MCF 10A (cell line): ENCODE measurements around the gene PHLDA3. TPM values are rescaled to one million over a fixed set of nuclear protein-coding genes. Genes with fewer than 3 reads are reported as not detected.

Source experiments
- BruUV-seq: library from RNA; stranded (reverse); fragments of 400-500 nt; replicated peaks from 2 replicates; lab custom pipeline; 2021; lab: Mats Ljungman, UMichigan
- CTCF ChIA-PET: fragments of 300-600 bp; sonication (Branson Sonifier 250); formaldehyde crosslinking; extraction: SDS; loops from one replicate; lab custom pipeline; 2021; ENCODE audit warnings: antibody characterized with exemption, inconsistent platforms; lab: Yijun Ruan, JAX
- POLR2A ChIA-PET: fragments of 300-600, 350-650 bp; sonication (Branson Sonifier 250); formaldehyde crosslinking; extraction: SDS; loops from one replicate; lab custom pipeline; 2020; ENCODE audit warnings: antibody characterized with exemption, inconsistent platforms; lab: Yijun Ruan, JAX
- DNase-seq: peaks from one replicate; pipeline ENCODE4 v3.0.0-alpha.2; 2018; ENCODE audit not compliant: unreplicated experiment
- H3K27ac Mint-ChIP-seq: one replicate; pipeline ENCODE4 v1.8.0; 2022; ENCODE audit warnings: mild to moderate bottlenecking, low read depth, mixed read lengths; ENCODE audit not compliant: unreplicated experiment
- H3K27me3 Mint-ChIP-seq: one replicate; pipeline ENCODE4 v1.8.0; 2022; ENCODE audit warnings: mixed read lengths; ENCODE audit not compliant: insufficient read depth, unreplicated experiment
- H3K36me3 Mint-ChIP-seq: one replicate; pipeline ENCODE4 v1.8.0; 2022; ENCODE audit warnings: mild to moderate bottlenecking, moderate library complexity, mixed read lengths; ENCODE audit not compliant: insufficient read depth, unreplicated experiment
- H3K4me1 Mint-ChIP-seq: one replicate; pipeline ENCODE4 v1.8.0; 2022; ENCODE audit warnings: mixed read lengths; ENCODE audit not compliant: insufficient read depth, unreplicated experiment
- H3K4me3 Mint-ChIP-seq: one replicate; pipeline ENCODE4 v1.8.0; 2022; ENCODE audit warnings: mild to moderate bottlenecking, moderate library complexity, mixed read lengths; ENCODE audit not compliant: unreplicated experiment
- H3K9me3 Mint-ChIP-seq: one replicate; pipeline ENCODE4 v1.8.0; 2022; ENCODE audit warnings: mixed read lengths; ENCODE audit not compliant: unreplicated experiment
- intact Hi-C: fragments of 100-400 bp; cut with micrococcal nuclease; formaldehyde crosslinking; loops from 2 replicates; pipeline ENCODE4 v1.14.1; 2022
- total RNA-seq: library from RNA; stranded (reverse); gene quantifications from 2 replicates; pipeline ENCODE4 v1.2.3, GENCODE V29; 2022
- TF ChIP-seq, protein P1 (sequence below): fragments of 200-600 bp; IDR thresholded peaks from one replicate; pipeline ENCODE4 v1.8.0; 2022; ENCODE audit warnings: antibody characterized with exemption, mild to moderate bottlenecking; ENCODE audit not compliant: unreplicated experiment

PHLDA3 gene
- total RNA-seq, 1 experiment from 2014 or later, result 169 TPM

DNA sequence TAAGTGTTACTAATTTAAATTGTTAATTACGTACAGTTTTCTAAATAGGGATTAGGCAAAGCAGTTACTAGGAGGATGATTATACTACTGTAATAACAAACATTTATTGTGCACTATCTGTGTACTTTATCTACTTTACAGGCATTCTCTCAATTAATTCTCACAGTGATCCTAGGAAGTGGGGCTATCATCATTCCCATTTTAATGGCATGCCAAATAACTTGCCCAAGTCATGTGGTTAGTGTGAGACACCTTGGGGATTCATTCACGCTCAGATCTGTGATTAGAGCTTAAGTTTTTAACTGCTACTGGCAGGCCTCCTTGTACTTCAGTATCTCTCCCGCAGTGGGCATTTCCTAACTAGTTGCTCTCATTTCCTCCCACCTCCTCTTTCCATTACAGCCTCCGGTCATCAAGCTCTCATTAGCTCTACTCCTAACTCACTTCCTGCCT lies 11.5 kb downstream of the PHLDA3 start:
- ChIA-PET POLR2A (interaction anchor here (0.6 to 43.8 kb wide), 10 partner anchors 5 to 342 kb away, joined by 3 to 1388 read pairs (median 3); partner anchors contain the start of gene PHLDA3), CTCF (interaction anchor here (0.7 to 70.3 kb wide), 7 partner anchors 9 to 285 kb away, joined by 3 to 3816 read pairs (median 6); partner anchors contain the start of gene CSRP1)
- Mint-ChIP-seq H3K27ac (peak overlapping the region; percentile 67), H3K4me1 (peaks cover 56% of the 10 kb centered on the region), H3K27me3 (no peaks in the 10 kb centered on the region), H3K4me3 (no peak overlapping the region), H3K36me3 (peaks cover 16% of the 10 kb centered on the region), H3K9me3 (no peaks in the 10 kb centered on the region)
- BruUV-seq, result no TSS peak
- TF ChIP-seq, protein P1, sequence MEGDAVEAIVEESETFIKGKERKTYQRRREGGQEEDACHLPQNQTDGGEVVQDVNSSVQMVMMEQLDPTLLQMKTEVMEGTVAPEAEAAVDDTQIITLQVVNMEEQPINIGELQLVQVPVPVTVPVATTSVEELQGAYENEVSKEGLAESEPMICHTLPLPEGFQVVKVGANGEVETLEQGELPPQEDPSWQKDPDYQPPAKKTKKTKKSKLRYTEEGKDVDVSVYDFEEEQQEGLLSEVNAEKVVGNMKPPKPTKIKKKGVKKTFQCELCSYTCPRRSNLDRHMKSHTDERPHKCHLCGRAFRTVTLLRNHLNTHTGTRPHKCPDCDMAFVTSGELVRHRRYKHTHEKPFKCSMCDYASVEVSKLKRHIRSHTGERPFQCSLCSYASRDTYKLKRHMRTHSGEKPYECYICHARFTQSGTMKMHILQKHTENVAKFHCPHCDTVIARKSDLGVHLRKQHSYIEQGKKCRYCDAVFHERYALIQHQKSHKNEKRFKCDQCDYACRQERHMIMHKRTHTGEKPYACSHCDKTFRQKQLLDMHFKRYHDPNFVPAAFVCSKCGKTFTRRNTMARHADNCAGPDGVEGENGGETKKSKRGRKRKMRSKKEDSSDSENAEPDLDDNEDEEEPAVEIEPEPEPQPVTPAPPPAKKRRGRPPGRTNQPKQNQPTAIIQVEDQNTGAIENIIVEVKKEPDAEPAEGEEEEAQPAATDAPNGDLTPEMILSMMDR, result no peak
- DNase-seq, result no peak
- intact Hi-C loops, result no loop called here

DNA sequence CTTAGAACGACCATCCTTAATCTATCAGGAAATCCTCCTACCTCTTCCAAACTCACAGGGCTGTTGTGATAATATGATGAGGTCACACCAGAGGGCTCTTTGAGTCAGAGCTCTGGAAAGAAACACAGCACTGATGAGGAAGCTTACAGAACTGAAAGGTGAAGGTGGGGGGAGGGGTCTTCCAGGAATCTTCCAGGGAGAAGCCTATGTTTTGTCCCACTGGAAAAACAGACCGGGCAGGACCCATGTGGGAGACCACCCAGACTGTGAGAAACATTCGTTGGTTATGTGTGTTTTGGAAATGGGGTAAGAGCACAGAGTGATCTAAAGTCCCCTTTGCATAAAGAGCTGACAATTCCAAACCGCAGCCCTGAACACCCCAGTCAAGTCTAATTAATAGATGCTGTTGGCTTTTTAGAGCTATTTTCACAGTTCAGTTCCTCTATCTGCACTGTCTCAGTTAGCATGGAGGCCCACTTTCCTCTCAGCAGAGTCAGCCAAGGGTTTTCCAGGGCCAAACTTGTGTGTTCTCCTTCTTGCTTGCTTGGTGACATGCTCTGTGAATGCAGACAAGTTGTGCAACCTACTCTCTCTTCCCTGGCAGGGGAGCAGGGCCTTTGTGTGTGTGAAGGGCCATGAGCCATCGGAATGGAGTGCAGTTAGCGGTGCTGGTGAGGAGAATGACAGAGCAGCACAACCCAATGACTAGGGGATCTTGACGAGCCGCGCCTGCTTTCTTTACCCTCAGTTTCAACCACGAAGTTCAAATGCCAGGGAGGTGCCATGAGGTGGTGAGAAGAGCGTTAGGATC lies 12.3 kb downstream of the PHLDA3 start:
- peaks cover 7% of the 10 kb centered on the region for H3K36me3 Mint-ChIP-seq
- peak overlapping the region; percentile 67 for H3K27ac Mint-ChIP-seq
- TF ChIP-seq, protein P1, result no peak
- ChIA-PET POLR2A (interaction anchor here (0.6 to 43.8 kb wide), 9 partner anchors 4 to 431 kb away, joined by 3 to 1388 read pairs (median 3); partner anchors contain the start of gene PHLDA3), CTCF (interaction anchor here (0.7 to 70.3 kb wide), 11 partner anchors 8 to 131 kb away, joined by 3 to 3816 read pairs (median 6); partner anchors contain the start of gene CSRP1)
- H3K4me1 Mint-ChIP-seq, result peaks cover 49% of the 10 kb centered on the region
- no peaks in the 10 kb centered on the region for H3K27me3 Mint-ChIP-seq
- no peak overlapping the region for H3K4me3 Mint-ChIP-seq
- BruUV-seq, result no TSS peak
- H3K9me3 Mint-ChIP-seq, result no peaks in the 10 kb centered on the region
- DNase-seq, result peak; percentile 97
- intact Hi-C loops, result no loop called here

DNA sequence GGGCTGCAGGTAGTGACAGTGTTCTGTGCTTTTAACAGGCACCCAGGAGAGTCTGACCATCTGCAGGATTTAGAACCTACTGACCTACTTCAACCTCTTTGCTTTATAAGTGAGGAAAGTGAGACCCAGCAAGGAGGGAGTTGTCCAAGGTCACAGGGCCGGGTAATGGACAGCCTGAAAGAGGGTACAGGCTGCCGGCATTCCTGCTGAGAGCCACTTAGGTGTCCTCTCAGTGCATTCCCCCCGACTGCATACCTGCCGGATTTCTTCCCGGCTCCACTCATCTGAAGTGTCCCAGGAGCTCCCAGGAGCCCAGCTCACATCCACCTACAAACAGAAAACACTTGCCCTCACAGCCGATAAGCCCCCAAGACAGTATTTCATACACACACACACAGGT lies 13.9 kb downstream of the PHLDA3 start:
- TF ChIP-seq, protein P1, result no peak
- no peak for DNase-seq
- ChIA-PET CTCF (interaction anchor here (0.7 to 70.3 kb wide), 11 partner anchors 6 to 258 kb away, joined by 3 to 3816 read pairs (median 7); partner anchors contain the start of gene CSRP1), POLR2A (interaction anchor here (0.9 to 43.8 kb wide), 3 partner anchors 3 to 57 kb away, joined by 3 to 1388 read pairs (median 1388); partner anchors contain the start of gene PHLDA3)
- Mint-ChIP-seq H3K36me3 (peaks cover 1% of the 10 kb centered on the region), H3K27ac (no peak overlapping the region), H3K9me3 (no peaks in the 10 kb centered on the region), H3K4me3 (no peak overlapping the region), H3K27me3 (no peaks in the 10 kb centered on the region), H3K4me1 (peaks cover 33% of the 10 kb centered on the region)
- no TSS peak for BruUV-seq
- intact Hi-C loops, result no loop called here

DNA sequence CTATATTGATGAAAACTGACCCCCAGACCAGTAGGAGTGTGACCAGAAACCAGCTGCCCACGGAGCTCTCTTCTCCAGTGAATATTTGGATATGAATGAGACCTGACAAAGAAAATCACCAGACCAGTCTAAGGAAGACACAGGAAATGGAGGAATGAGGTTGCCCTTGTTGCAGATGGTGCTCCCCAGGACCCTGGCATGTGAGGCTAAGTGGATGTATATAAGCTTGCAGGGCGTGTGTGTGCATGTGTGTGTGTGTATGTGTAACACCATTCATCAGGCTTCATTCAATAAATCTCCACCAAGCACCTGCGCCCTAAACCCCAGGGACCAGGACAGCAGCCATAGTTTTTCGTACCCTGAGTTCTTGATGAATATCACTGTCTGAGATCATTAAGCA lies 14.4 kb downstream of the PHLDA3 start:
- Mint-ChIP-seq H3K27me3 (no peaks in the 10 kb centered on the region), H3K27ac (no peak overlapping the region), H3K9me3 (no peaks in the 10 kb centered on the region), H3K4me1 (peaks cover 31% of the 10 kb centered on the region), H3K36me3 (peaks cover 6% of the 10 kb centered on the region), H3K4me3 (no peak overlapping the region)
- TF ChIP-seq, protein P1, result no peak
- BruUV-seq, result no TSS peak
- ChIA-PET POLR2A (interaction anchor here (0.6 to 43.8 kb wide), 3 partner anchors 2 to 210 kb away, joined by 3 to 1388 read pairs (median 1388); partner anchors contain the start of gene PHLDA3), CTCF (interaction anchor here (0.7 to 70.3 kb wide), 10 partner anchors 6 to 259 kb away, joined by 3 to 3816 read pairs (median 6); partner anchors contain the start of gene CSRP1)
- DNase-seq, result no peak
- intact Hi-C loops, result no loop called here
